H9 (cell line): ENCODE measurements around the gene PID1. TPM values are rescaled to one million over a fixed set of nuclear protein-coding genes. Genes with fewer than 3 reads are reported as not detected.

Source experiments
- DNase-seq: peaks from one replicate; pipeline ENCODE4 v3.0.0-alpha.2; 2017
- H2AFZ ChIP-seq: one replicate; pipeline ENCODE4 v1.6.1; 2013; ENCODE audit warnings: mild to moderate bottlenecking, low read length, control low read depth, moderate library complexity
- H2AK5ac ChIP-seq: 2 replicates; pipeline ENCODE4 v1.6.1; 2013; ENCODE audit warnings: low read length, control low read depth, mixed read lengths; ENCODE audit not compliant: insufficient read length
- H2BK120ac ChIP-seq: one replicate; pipeline ENCODE4 v1.6.1; 2013; ENCODE audit warnings: low read depth, mild to moderate bottlenecking, low read length, control low read depth, inconsistent platforms; ENCODE audit not compliant: poor library complexity, severe bottlenecking
- H2BK12ac ChIP-seq: 2 replicates; pipeline ENCODE4 v1.6.1; 2013; ENCODE audit warnings: low read length, control low read depth, mixed read lengths, low read depth; ENCODE audit not compliant: insufficient read length
- H2BK15ac ChIP-seq: 2 replicates; pipeline ENCODE4 v1.6.1; 2013; ENCODE audit warnings: low read depth, low read length, control low read depth
- H2BK20ac ChIP-seq: one replicate; pipeline ENCODE4 v1.6.1; 2013; ENCODE audit warnings: low read depth, mild to moderate bottlenecking, low read length, control low read depth, inconsistent platforms; ENCODE audit not compliant: poor library complexity, severe bottlenecking
- H2BK5ac ChIP-seq: 2 replicates; pipeline ENCODE4 v1.6.1; 2013; ENCODE audit warnings: low read length, control low read depth, mixed read lengths; ENCODE audit not compliant: insufficient read length
- H3K14ac ChIP-seq: 2 replicates; pipeline ENCODE4 v1.6.1; 2013; ENCODE audit warnings: low read length, control low read depth; ENCODE audit not compliant: insufficient read depth
- H3K18ac ChIP-seq: 2 replicates; pipeline ENCODE4 v1.6.1; 2013; ENCODE audit warnings: low read depth, mild to moderate bottlenecking, mixed read lengths, low read length, control low read depth; ENCODE audit not compliant: insufficient read length
- H3K23ac ChIP-seq: 2 replicates; pipeline ENCODE4 v1.6.1; 2013; ENCODE audit warnings: low read length, control low read depth, mixed read lengths, low read depth; ENCODE audit not compliant: insufficient read length
- H3K23me2 ChIP-seq: 2 replicates; pipeline ENCODE4 v1.6.1; 2013; ENCODE audit warnings: low read depth, mild to moderate bottlenecking, mixed read lengths, low read length, control low read depth; ENCODE audit not compliant: insufficient read length, poor library complexity, severe bottlenecking
- H3K27ac ChIP-seq: 2 replicates; pipeline ENCODE4 v1.5.1; 2013; ENCODE audit warnings: low read length, control low read depth, mixed read lengths, low read depth; ENCODE audit not compliant: insufficient read length
- H3K27me3 ChIP-seq: 2 replicates; pipeline ENCODE4 v1.6.1; 2013; ENCODE audit warnings: low read length, control low read depth, inconsistent platforms; ENCODE audit not compliant: insufficient read depth
- H3K4ac ChIP-seq: 2 replicates; pipeline ENCODE4 v1.6.1; 2013; ENCODE audit warnings: low read depth, mild to moderate bottlenecking, control low read depth, inconsistent platforms, low read length, moderate library complexity
- H3K4me1 ChIP-seq: 2 replicates; pipeline ENCODE4 v1.6.1; 2013; ENCODE audit warnings: low read length, control low read depth, inconsistent platforms; ENCODE audit not compliant: insufficient read depth
- H3K4me2 ChIP-seq: 2 replicates; pipeline ENCODE4 v1.6.1; 2013; ENCODE audit warnings: low read length, control low read depth, mixed read lengths; ENCODE audit not compliant: insufficient read length, insufficient read depth
- H3K56ac ChIP-seq: 2 replicates; pipeline ENCODE4 v1.6.1; 2013; ENCODE audit warnings: low read depth, mild to moderate bottlenecking, mixed read lengths, low read length, control low read depth; ENCODE audit not compliant: insufficient read length
- H3K79me1 ChIP-seq: 2 replicates; pipeline ENCODE4 v1.6.1; 2013; ENCODE audit warnings: low read depth, mild to moderate bottlenecking, moderate library complexity, low read length, control low read depth, inconsistent platforms; ENCODE audit not compliant: insufficient read depth, poor library complexity, severe bottlenecking
- H3K79me2 ChIP-seq: 2 replicates; pipeline ENCODE4 v1.6.1; 2013; ENCODE audit warnings: low read length, control low read depth, inconsistent platforms; ENCODE audit not compliant: insufficient read depth
- H3K9ac ChIP-seq: 2 replicates; pipeline ENCODE4 v1.6.1; 2013; ENCODE audit warnings: low read length, control low read depth, mixed read lengths; ENCODE audit not compliant: insufficient read length; ENCODE audit errors: extremely low read depth
- H3K9me3 ChIP-seq: one replicate; pipeline ENCODE4 v1.6.1; 2013; ENCODE audit warnings: low read depth, low read length, inconsistent platforms; ENCODE audit not compliant: control insufficient read depth
- H3T11ph ChIP-seq: one replicate; pipeline ENCODE4 v1.6.1; 2013; ENCODE audit warnings: mild to moderate bottlenecking, low read length, control low read depth, inconsistent platforms
- H4K20me1 ChIP-seq: one replicate; pipeline ENCODE4 v1.6.1; 2013; ENCODE audit not compliant: control insufficient read depth, insufficient read length, insufficient read depth
- H4K5ac ChIP-seq: 2 replicates; pipeline ENCODE4 v1.6.1; 2013; ENCODE audit warnings: low read depth, mild to moderate bottlenecking, mixed read lengths, low read length, control low read depth; ENCODE audit not compliant: insufficient read length
- H4K8ac ChIP-seq: replicated peaks from 2 replicates; pipeline ENCODE4 v1.6.1; 2013; ENCODE audit warnings: low read length, control low read depth, mixed read lengths, low read depth; ENCODE audit not compliant: insufficient read length
- H4K91ac ChIP-seq: 2 replicates; pipeline ENCODE4 v1.6.1; 2013; ENCODE audit warnings: low read depth, mild to moderate bottlenecking, moderate library complexity, mixed read lengths, low read length, control low read depth; ENCODE audit not compliant: insufficient read length
- H3K27ac Mint-ChIP-seq, 3 experiments: 2 replicates in 2 of 3; 3 replicates in 1 of 3; pipeline ENCODE4 v1.8.0; 2020 to 2021; ENCODE audit warnings: mixed read lengths in 3 of 3, mild to moderate bottlenecking in 1 of 3, moderate library complexity in 1 of 3
- H3K27me3 Mint-ChIP-seq: 2 replicates; pipeline ENCODE4 v1.8.0; 2021; ENCODE audit warnings: low read depth, mild to moderate bottlenecking, moderate library complexity, mixed read lengths
- H3K36me3 Mint-ChIP-seq, 3 experiments: 2 replicates in 2 of 3; 3 replicates in 1 of 3; pipeline ENCODE4 v1.8.0; 2020 to 2021; ENCODE audit warnings: low read depth in 3 of 3, mixed read lengths in 3 of 3; ENCODE audit not compliant: insufficient read depth in 1 of 3
- H3K4me1 Mint-ChIP-seq, 2 experiments: 2 replicates each; pipeline ENCODE4 v1.8.0; 2020; ENCODE audit warnings: mixed read lengths in 2 of 2
- H3K4me3 Mint-ChIP-seq, 2 experiments: 2 replicates in 1 of 2; 3 replicates in 1 of 2; pipeline ENCODE4 v1.8.0; 2020 to 2021; ENCODE audit warnings: mild to moderate bottlenecking in 2 of 2, mixed read lengths in 2 of 2, moderate library complexity in 1 of 2
- H3K9me3 Mint-ChIP-seq, 2 experiments: 2 replicates in 1 of 2; 3 replicates in 1 of 2; pipeline ENCODE4 v1.8.0; 2020; ENCODE audit warnings: mild to moderate bottlenecking in 2 of 2, mixed read lengths in 2 of 2, moderate library complexity in 1 of 2
- WGBS: extraction: QIAGEN DNeasy Blood & Tissue Kit; methylation state at CpG from one replicate; pipeline ENCODE4 v1.1.7; 2013; ENCODE audit warnings: missing lambda C conversion rate, low lambda C conversion rate, mixed read lengths; ENCODE audit not compliant: insufficient read length; ENCODE audit errors: extremely low coverage; 5-methylcytosine and 5-hydroxymethylcytosine counted together
- total RNA-seq: library from RNA; stranded (reverse); gene quantifications from 2 replicates; pipeline ENCODE4 v1.2.1, GENCODE V29; 2021
- TF ChIP-seq, protein P1 (sequence below): fragments of 200-600 bp; sonication (generic); conservative IDR thresholded peaks from 3 replicates; pipeline ENCODE4 v1.8.0; 2021; ENCODE audit warnings: antibody characterized with exemption, mild to moderate bottlenecking

The PID1 gene
- total RNA-seq, 1 experiment from 2014 or later: 1.4 TPM

DNA sequence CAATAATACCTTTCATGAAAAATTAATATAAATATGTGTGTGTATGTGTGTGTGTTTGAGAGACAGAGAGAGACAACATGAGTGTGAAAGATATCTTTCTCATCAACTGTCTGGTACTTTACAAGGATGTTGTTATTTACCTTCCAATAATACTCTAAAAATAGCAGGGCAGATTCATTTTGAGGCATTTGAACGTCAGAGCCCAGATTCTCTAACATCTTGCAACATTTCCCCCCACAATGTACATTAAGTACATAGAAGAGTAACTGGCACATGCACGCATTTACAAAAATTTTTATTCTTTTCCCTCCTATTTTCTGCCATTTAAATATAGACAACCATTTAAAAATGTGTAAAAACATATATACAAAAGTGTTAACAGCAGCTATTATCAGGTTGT lies 100.9 kb downstream of the PID1 start:
- no CpG with 5 or more reads among the region's 2 CpGs for WGBS

More for the DNA sequence above, 100.9 kb downstream of the PID1 start:
- Mint-ChIP-seq H3K27ac (no peak overlapping the region), H3K9me3 (peaks cover 0 to 3% of the 10 kb centered on the region in 2 experiments; a peak in 1 of 5 replicates), H3K27me3 (no peaks in the 10 kb centered on the region), H3K4me1 (no peaks in the 10 kb centered on the region), H3K36me3 (no peaks in the 10 kb centered on the region; a peak in 1 of 7 replicates), H3K4me3 (no peak overlapping the region)
- Histone ChIP-seq H3K4ac (no peak overlapping the region), H2AK5ac (no peak overlapping the region), H4K8ac (no peak overlapping the region), H3K56ac (no peak overlapping the region), H3K27me3 (no peaks in the 10 kb centered on the region), H2BK12ac (no peak overlapping the region), H3K9me3 (no peaks in the 10 kb centered on the region), H4K91ac (no peak overlapping the region), H3K18ac (no peak overlapping the region), H2BK15ac (no peak overlapping the region), H3K14ac (no peak overlapping the region), H2BK120ac (no peak overlapping the region), H3K23me2 (no peaks in the 10 kb centered on the region), H4K5ac (no peak overlapping the region), H3K79me1 (no peaks in the 10 kb centered on the region), H2BK5ac (no peak overlapping the region), H3K27ac (no peak overlapping the region), H3K9ac (no peak overlapping the region), H3K4me1 (no peaks in the 10 kb centered on the region), H4K20me1 (no peaks in the 10 kb centered on the region), H3T11ph (no peak overlapping the region), H2BK20ac (no peak overlapping the region), H3K79me2 (no peaks in the 10 kb centered on the region), H2AFZ (no peak overlapping the region), H3K23ac (no peak overlapping the region), H3K4me2 (no peak overlapping the region)
- TF ChIP-seq, protein P1, sequence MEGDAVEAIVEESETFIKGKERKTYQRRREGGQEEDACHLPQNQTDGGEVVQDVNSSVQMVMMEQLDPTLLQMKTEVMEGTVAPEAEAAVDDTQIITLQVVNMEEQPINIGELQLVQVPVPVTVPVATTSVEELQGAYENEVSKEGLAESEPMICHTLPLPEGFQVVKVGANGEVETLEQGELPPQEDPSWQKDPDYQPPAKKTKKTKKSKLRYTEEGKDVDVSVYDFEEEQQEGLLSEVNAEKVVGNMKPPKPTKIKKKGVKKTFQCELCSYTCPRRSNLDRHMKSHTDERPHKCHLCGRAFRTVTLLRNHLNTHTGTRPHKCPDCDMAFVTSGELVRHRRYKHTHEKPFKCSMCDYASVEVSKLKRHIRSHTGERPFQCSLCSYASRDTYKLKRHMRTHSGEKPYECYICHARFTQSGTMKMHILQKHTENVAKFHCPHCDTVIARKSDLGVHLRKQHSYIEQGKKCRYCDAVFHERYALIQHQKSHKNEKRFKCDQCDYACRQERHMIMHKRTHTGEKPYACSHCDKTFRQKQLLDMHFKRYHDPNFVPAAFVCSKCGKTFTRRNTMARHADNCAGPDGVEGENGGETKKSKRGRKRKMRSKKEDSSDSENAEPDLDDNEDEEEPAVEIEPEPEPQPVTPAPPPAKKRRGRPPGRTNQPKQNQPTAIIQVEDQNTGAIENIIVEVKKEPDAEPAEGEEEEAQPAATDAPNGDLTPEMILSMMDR: no peak
- no peak for DNase-seq
